ENCODE results near the gene CT47C1. TPM values are rescaled to one million over a fixed set of nuclear protein-coding genes. Genes with fewer than 3 reads are reported as not detected.

CT47C1 gene
- total and polyA plus RNA-seq, 2 of the 13 experiments (the other 11 are each of a cell fraction or from before 2014, with no cell fraction given): not detected

DNA sequence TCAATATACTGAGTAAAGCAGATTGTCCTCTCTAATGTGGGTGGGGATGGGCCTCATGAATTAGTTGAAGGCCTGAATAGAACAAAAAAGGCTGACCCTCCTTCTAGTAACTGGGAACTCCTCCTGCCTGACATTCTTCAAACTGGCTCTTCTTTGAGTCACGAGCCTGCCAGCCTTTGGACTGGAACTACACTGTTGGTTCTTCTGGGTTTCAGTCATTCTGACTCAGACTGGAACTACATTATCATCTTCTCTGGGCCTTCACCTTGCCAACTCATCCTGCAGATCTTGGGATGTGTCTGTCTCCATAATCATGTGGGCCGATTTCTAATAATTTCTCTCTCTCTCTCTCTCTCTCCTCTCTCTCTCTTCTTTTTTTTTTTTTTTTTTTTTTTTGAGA, 26.9 kb upstream of the CT47C1 start:
- ChIA-PET CTCF (ENCODE audit: low intra/inter-chr PET ratio, low total read pairs) (no interaction called here), POLR2A (no interaction called here)
- WGBS (ENCODE audit: low lambda C conversion rate): 82% methylated on average over 1 of the region's 2 CpGs
- Histone ChIP-seq H3K4me3 (replicated peaks in 1 of 3; ENCODE audit: insufficient read depth in 1 of 3, low read depth in 2 of 3, low read length in 3 of 3) (no peak overlapping the region), H3K4me1 (ENCODE audit: insufficient read depth, low read length) (peaks cover 12% of the 10 kb centered on the region), H3K9me3 (ENCODE audit: low read length) (no peaks in the 10 kb centered on the region), H3K4me2 (ENCODE audit: low read depth, low read length) (no peak overlapping the region), H3K9ac (ENCODE audit: insufficient read depth, low read depth, low read length) (no peak overlapping the region), H3K36me3 (replicated peaks in 1 of 2; ENCODE audit: control insufficient read depth in 1 of 2, insufficient read depth in 2 of 2, low read length in 2 of 2) (no peaks in the 10 kb centered on the region), H4K20me1 (ENCODE audit: insufficient read depth, low read length) (no peaks in the 10 kb centered on the region), H3K27ac (ENCODE audit: extremely low read length, insufficient read depth, low read length) (no peak overlapping the region), H2AFZ (ENCODE audit: low read length) (no peak overlapping the region), H3K27me3 (ENCODE audit: control insufficient read depth in 1 of 2, insufficient read depth in 2 of 2, low read length in 2 of 2) (no peaks in the 10 kb centered on the region), H3K79me2 (ENCODE audit: insufficient read depth, low read length) (no peaks in the 10 kb centered on the region)
- in situ Hi-C loops (cut with HindIII; ENCODE audit: extremely low pct_ligation_motif_present, low pct_unique_long_range_greater_than_20kb) (no loop called here), intact Hi-C loops (cut with micrococcal nuclease; ENCODE audit: unreplicated experiment) (no loop called here)
- no peak for ATAC-seq
- no peak for FAIRE-seq
- no peak for DNase-seq (ENCODE audit: low spot score)
- no TSS peak for BruUV-seq (replicated peaks)
- TF ChIP-seq ARID2 (CRISPR knock-in tag; IDR thresholded peaks at IDR 0.05; ENCODE audit: borderline replicate concordance) (no peak), ISX (CRISPR knock-in tag; conservative IDR thresholded peaks at IDR 0.05) (no peak), ZNF335 (CRISPR knock-in tag; IDR thresholded peaks at IDR 0.05) (no peak), MXD4 (CRISPR knock-in tag; IDR thresholded peaks at IDR 0.05) (no peak), SSRP1 (CRISPR knock-in tag; IDR thresholded peaks at IDR 0.05) (no peak), ZNF180 (CRISPR knock-in tag; IDR thresholded peaks at IDR 0.05; ENCODE audit: borderline replicate concordance, low read depth) (no peak), ATRX (CRISPR knock-in tag; IDR thresholded peaks at IDR 0.05; ENCODE audit: borderline replicate concordance) (no peak)
- TF ChIP-seq, protein P1, sequence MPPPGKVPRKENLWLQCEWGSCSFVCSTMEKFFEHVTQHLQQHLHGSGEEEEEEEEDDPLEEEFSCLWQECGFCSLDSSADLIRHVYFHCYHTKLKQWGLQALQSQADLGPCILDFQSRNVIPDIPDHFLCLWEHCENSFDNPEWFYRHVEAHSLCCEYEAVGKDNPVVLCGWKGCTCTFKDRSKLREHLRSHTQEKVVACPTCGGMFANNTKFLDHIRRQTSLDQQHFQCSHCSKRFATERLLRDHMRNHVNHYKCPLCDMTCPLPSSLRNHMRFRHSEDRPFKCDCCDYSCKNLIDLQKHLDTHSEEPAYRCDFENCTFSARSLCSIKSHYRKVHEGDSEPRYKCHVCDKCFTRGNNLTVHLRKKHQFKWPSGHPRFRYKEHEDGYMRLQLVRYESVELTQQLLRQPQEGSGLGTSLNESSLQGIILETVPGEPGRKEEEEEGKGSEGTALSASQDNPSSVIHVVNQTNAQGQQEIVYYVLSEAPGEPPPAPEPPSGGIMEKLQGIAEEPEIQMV (CRISPR knock-in tag; IDR thresholded peaks at IDR 0.05; ENCODE audit: low read depth): no peak

DNA sequence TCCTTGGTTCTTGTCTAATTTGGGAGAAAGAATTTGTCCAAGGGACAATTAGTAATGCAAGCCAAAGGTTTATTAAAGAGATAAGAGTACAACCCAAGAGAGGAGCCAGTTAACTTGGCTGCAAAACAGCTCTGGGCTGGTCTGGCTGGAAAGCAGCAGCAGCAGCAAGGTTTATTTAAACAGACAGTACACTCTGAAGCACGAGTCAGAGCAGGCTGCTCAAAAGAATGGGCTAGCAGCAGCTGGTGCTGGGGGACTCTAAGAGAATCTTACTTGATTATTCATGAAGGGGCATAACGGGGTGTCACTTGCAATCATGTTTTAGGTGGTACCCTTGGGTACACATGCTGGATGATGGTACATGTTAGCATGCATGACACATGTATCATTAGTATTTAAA, 17.1 kb upstream of the CT47C1 start:
- H3K27ac ChIP-seq (ENCODE audit: extremely low read length, insufficient read depth, low read length): no peak overlapping the region
- no peak overlapping the region for H2AFZ ChIP-seq (ENCODE audit: low read length)
- no peak for FAIRE-seq
- no peaks in the 10 kb centered on the region for H3K36me3 ChIP-seq (replicated peaks in 1 of 2; ENCODE audit: control insufficient read depth in 1 of 2, insufficient read depth in 2 of 2, low read length in 2 of 2)
- BruUV-seq (replicated peaks): no TSS peak
- ATAC-seq: no peak
- ChIA-PET POLR2A (no interaction called here), CTCF (ENCODE audit: low intra/inter-chr PET ratio, low total read pairs) (no interaction called here)
- no peaks in the 10 kb centered on the region for H3K9me3 ChIP-seq (ENCODE audit: low read length)
- no peaks in the 10 kb centered on the region for H3K79me2 ChIP-seq (ENCODE audit: insufficient read depth, low read length)
- no peaks in the 10 kb centered on the region for H3K4me1 ChIP-seq (ENCODE audit: insufficient read depth, low read length)
- H3K4me2 ChIP-seq (ENCODE audit: low read depth, low read length): no peak overlapping the region
- H3K4me3 ChIP-seq (replicated peaks in 1 of 3; ENCODE audit: insufficient read depth in 1 of 3, low read depth in 2 of 3, low read length in 3 of 3): no peak overlapping the region
- H4K20me1 ChIP-seq (ENCODE audit: insufficient read depth, low read length): no peaks in the 10 kb centered on the region
- no peak for DNase-seq (ENCODE audit: low spot score)
- no CpG with 5 or more reads among the region's 2 CpGs for WGBS (ENCODE audit: low lambda C conversion rate)
- H3K27me3 ChIP-seq (ENCODE audit: control insufficient read depth in 1 of 2, insufficient read depth in 2 of 2, low read length in 2 of 2): no peaks in the 10 kb centered on the region
- intact Hi-C loops (cut with micrococcal nuclease; ENCODE audit: unreplicated experiment) (no loop called here), in situ Hi-C loops (cut with HindIII; ENCODE audit: extremely low pct_ligation_motif_present, low pct_unique_long_range_greater_than_20kb) (no loop called here)
- no peak overlapping the region for H3K9ac ChIP-seq (ENCODE audit: insufficient read depth, low read depth, low read length)
- TF ChIP-seq KAT7 (CRISPR knock-in tag; IDR thresholded peaks at IDR 0.05; ENCODE audit: borderline replicate concordance) (no peak), KLF11 (CRISPR knock-in tag; IDR thresholded peaks at IDR 0.05) (no peak), RBM22 (optimal IDR thresholded peaks at IDR 0.05; ENCODE audit: low read length) (no peak), FOXK1 (CRISPR knock-in tag; IDR thresholded peaks at IDR 0.05; ENCODE audit: borderline replicate concordance, low read depth) (no peak), MXD4 (CRISPR knock-in tag; IDR thresholded peaks at IDR 0.05) (no peak), TSC22D2 (CRISPR knock-in tag; IDR thresholded peaks at IDR 0.05; ENCODE audit: borderline replicate concordance) (no peak)
- TF ChIP-seq, protein P2, sequence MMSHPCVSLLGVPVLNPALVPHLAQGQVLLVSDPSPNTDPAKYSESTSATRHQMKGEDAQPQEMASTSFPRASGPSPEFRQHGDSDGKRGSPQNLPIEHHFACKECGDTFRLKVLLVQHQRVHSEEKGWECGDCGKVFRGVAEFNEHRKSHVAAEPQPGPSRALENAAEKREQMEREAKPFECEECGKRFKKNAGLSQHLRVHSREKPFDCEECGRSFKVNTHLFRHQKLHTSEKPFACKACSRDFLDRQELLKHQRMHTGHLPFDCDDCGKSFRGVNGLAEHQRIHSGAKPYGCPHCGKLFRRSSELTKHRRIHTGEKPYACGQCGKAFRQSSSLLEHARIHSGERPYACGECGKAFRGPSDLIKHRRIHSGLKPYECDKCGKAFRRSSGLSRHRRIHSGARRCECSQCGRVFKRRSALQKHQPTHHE (CRISPR knock-in tag; IDR thresholded peaks at IDR 0.05; ENCODE audit: borderline replicate concordance): no peak
- TF ChIP-seq, protein P3, sequence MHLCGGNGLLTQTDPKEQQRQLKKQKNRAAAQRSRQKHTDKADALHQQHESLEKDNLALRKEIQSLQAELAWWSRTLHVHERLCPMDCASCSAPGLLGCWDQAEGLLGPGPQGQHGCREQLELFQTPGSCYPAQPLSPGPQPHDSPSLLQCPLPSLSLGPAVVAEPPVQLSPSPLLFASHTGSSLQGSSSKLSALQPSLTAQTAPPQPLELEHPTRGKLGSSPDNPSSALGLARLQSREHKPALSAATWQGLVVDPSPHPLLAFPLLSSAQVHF (CRISPR knock-in tag; IDR thresholded peaks at IDR 0.05): no peak
- TF ChIP-seq, protein P4, sequence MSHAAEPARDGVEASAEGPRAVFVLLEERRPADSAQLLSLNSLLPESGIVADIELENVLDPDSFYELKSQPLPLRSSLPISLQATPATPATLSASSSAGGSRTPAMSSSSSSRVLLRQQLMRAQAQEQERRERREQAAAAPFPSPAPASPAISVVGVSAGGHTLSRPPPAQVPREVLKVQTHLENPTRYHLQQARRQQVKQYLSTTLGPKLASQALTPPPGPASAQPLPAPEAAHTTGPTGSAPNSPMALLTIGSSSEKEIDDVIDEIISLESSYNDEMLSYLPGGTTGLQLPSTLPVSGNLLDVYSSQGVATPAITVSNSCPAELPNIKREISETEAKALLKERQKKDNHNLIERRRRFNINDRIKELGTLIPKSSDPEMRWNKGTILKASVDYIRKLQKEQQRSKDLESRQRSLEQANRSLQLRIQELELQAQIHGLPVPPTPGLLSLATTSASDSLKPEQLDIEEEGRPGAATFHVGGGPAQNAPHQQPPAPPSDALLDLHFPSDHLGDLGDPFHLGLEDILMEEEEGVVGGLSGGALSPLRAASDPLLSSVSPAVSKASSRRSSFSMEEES (CRISPR knock-in tag; IDR thresholded peaks at IDR 0.05): no peak

Data from HepG2 (cell line).